Osteocyte (in vitro differentiated cells): Measurements from ENCODE around the gene CSNK1G2. TPM values are rescaled to one million over a fixed set of nuclear protein-coding genes. Genes with fewer than 3 reads are reported as not detected.

Source experiments
- DNase-seq: peaks from one replicate; pipeline ENCODE4 v3.0.0; 2021; ENCODE audit warnings: mixed read lengths; ENCODE audit not compliant: unreplicated experiment; ENCODE audit errors: extremely low spot score
- H3K27ac Mint-ChIP-seq: one replicate; pipeline ENCODE4 v1.8.0; 2021; ENCODE audit warnings: mild to moderate bottlenecking, mixed read lengths; ENCODE audit not compliant: unreplicated experiment
- H3K27me3 Mint-ChIP-seq: one replicate; pipeline ENCODE4 v1.8.0; 2021; ENCODE audit warnings: mixed read lengths; ENCODE audit not compliant: unreplicated experiment
- H3K36me3 Mint-ChIP-seq: one replicate; pipeline ENCODE4 v1.8.0; 2021; ENCODE audit warnings: mixed read lengths; ENCODE audit not compliant: unreplicated experiment
- H3K4me1 Mint-ChIP-seq: one replicate; pipeline ENCODE4 v1.8.0; 2021; ENCODE audit warnings: mixed read lengths; ENCODE audit not compliant: unreplicated experiment
- H3K4me3 Mint-ChIP-seq: one replicate; pipeline ENCODE4 v1.8.0; 2021; ENCODE audit warnings: mild to moderate bottlenecking, moderate library complexity, mixed read lengths; ENCODE audit not compliant: unreplicated experiment
- H3K9me3 Mint-ChIP-seq: one replicate; pipeline ENCODE4 v1.8.0; 2021; ENCODE audit warnings: mixed read lengths; ENCODE audit not compliant: unreplicated experiment
- CTCF ChIP-seq: fragments of 200-600 bp; sonication (generic); IDR thresholded peaks from 2 replicates; pipeline ENCODE4 v1.5.0; 2021; ENCODE audit warnings: antibody characterized with exemption, mild to moderate bottlenecking, moderate library complexity
- total RNA-seq: library from RNA; stranded (reverse); gene quantifications from 2 replicates; pipeline ENCODE4 v1.2.1, GENCODE V29; 2021

The CSNK1G2 gene
- total RNA-seq, 1 donor from 2014 or later = 72.2 TPM

- H3K4me1 Mint-ChIP-seq = peaks cover 16% of the 10 kb centered on the region
- no peak overlapping the region for H3K27ac Mint-ChIP-seq
- H3K4me3 Mint-ChIP-seq = peak overlapping the region; percentile 38
Measured at GRCh38 chr19:2012941-2013682, 72.1 kb downstream of the CSNK1G2 start.

GRCh38 chr19:2013683-2013961 is 72.7 kb downstream of the CSNK1G2 start:
- Mint-ChIP-seq H3K36me3 (peaks cover 7% of the 10 kb centered on the region), H3K4me1 (peaks cover 16% of the 10 kb centered on the region), H3K27ac (no peak overlapping the region), H3K27me3 (no peaks in the 10 kb centered on the region), H3K4me3 (peak overlapping the region; percentile 32), H3K9me3 (no peaks in the 10 kb centered on the region)
- TF ChIP-seq CTCF = no peak
- DNase-seq = no peak

More at GRCh38 chr19:2012941-2013682, 72.1 kb downstream of the CSNK1G2 start:
- Mint-ChIP-seq H3K27me3 (no peaks in the 10 kb centered on the region), H3K36me3 (peaks cover 7% of the 10 kb centered on the region), H3K9me3 (no peaks in the 10 kb centered on the region)
- no peak for DNase-seq
- TF ChIP-seq CTCF = no peak

- Mint-ChIP-seq H3K9me3 (no peaks in the 10 kb centered on the region), H3K4me1 (peaks cover 16% of the 10 kb centered on the region), H3K4me3 (peak overlapping the region; percentile 32), H3K27ac (no peak overlapping the region), H3K36me3 (peaks cover 7% of the 10 kb centered on the region), H3K27me3 (no peaks in the 10 kb centered on the region)
- no peak for DNase-seq
- no peak for TF ChIP-seq CTCF
Measured at GRCh38 chr19:2014131-2014571, 73.2 kb downstream of the CSNK1G2 start.

- Mint-ChIP-seq H3K36me3 (peaks cover 7% of the 10 kb centered on the region), H3K9me3 (no peaks in the 10 kb centered on the region), H3K4me3 (peak overlapping the region; percentile 63), H3K27me3 (no peaks in the 10 kb centered on the region), H3K27ac (no peak overlapping the region), H3K4me1 (peaks cover 18% of the 10 kb centered on the region)
- no peak for TF ChIP-seq CTCF
- no peak for DNase-seq
Measured at GRCh38 chr19:2014731-2015607, 74.0 kb downstream of the CSNK1G2 start.

GRCh38 chr19:2015608-2015950 is 74.6 kb downstream of the CSNK1G2 start, which contains the start of gene BTBD2:
TSS of gene BTBD2 (minus strand) at chr19:2015714. CDS start at chr19:2015703, 11 bp downstream.
- no peak for TF ChIP-seq CTCF
- DNase-seq = no peak
- H3K27ac Mint-ChIP-seq = peak within 1 kb of the TSS; percentile 14
- H3K9me3 Mint-ChIP-seq = no peaks in the 10 kb centered on the region
- H3K36me3 Mint-ChIP-seq = peaks cover 7% of the 10 kb centered on the region
- peak within 1 kb of the TSS; percentile 69 for H3K4me3 Mint-ChIP-seq
- H3K27me3 Mint-ChIP-seq = no peaks in the 10 kb centered on the region
- peaks cover 18% of the 10 kb centered on the region for H3K4me1 Mint-ChIP-seq
